ENCODE results near the gene RBSN. TPM values are rescaled to one million over a fixed set of nuclear protein-coding genes. Genes with fewer than 3 reads are reported as not detected.

Gene RBSN
- total RNA-seq, 1 experiment from 2014 or later, result 18.4 TPM

DNA sequence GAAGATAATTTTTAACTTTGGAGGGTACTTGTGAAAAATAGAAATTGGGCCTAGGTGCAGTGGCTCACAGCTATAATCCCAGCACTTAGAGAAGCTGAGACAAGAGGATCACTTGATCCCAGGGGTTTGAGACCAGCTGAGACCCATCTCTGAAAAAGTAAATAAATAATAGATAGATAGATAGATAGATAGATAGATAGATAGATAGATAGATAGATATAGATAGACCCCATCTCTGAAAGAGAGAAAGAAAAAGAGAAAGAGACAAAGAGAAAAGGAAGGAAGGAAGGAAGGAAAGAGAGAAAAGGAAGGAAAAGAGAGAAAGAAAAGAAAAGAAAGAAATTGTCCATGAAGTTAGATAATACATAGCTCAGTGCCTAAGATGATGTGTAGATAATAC is 69.3 kb downstream of the RBSN start:
- Histone ChIP-seq H3K79me2 (ENCODE audit: insufficient read depth, low read length) (no peaks in the 10 kb centered on the region), H3K4me1 (ENCODE audit: control insufficient read depth in 1 of 2, insufficient read depth in 2 of 2, low read length in 2 of 2) (no peaks in the 10 kb centered on the region), H3K4me3 (replicated peaks in 1 of 2; ENCODE audit: low read depth in 1 of 2, low read length in 2 of 2) (no peak overlapping the region), H3K27me3 (ENCODE audit: insufficient read depth, low read length) (no peaks in the 10 kb centered on the region), H4K20me1 (ENCODE audit: insufficient read depth) (no peaks in the 10 kb centered on the region), H2AFZ (ENCODE audit: low read depth, low read length, poor library complexity, severe bottlenecking) (no peak overlapping the region), H3K9me2 (ENCODE audit: insufficient read depth) (no peaks in the 10 kb centered on the region), H3K27ac (ENCODE audit: low read depth, low read length) (no peak overlapping the region), H3K9me3 (ENCODE audit: control insufficient read depth in 1 of 2, insufficient read depth in 1 of 2, low read depth in 1 of 2, low read length in 2 of 2) (no peaks in the 10 kb centered on the region), H3K9ac (ENCODE audit: low read length) (no peak overlapping the region), H3K4me2 (ENCODE audit: low read length) (no peak overlapping the region), H3K36me3 (ENCODE audit: control insufficient read depth in 1 of 2, insufficient read depth in 2 of 2, low read length in 2 of 2) (peaks cover 21 to 30% of the 10 kb centered on the region in 2 experiments)
- CTCF ChIA-PET, result no interaction called here
- intact Hi-C loops (cut with micrococcal nuclease), result no loop called here
- ATAC-seq (no peak), DNase-seq (ENCODE audit: low read depth, low spot score) (no peak)
- TF ChIP-seq TCF7L2 (IDR thresholded peaks at IDR 0.05; ENCODE audit: borderline replicate concordance, extremely low read depth, insufficient read depth, insufficient read length), result no peak
- no peak for TF ChIP-seq CBX3 (IDR thresholded peaks at IDR 0.05; ENCODE audit: low read depth)
- no peak for TF ChIP-seq YY1 (IDR thresholded peaks at IDR 0.05; ENCODE audit: extremely low read depth, insufficient replicate concordance, low read depth, low read length)
- no peak for TF ChIP-seq ZNF274 (IDR thresholded peaks at IDR 0.05; ENCODE audit: low read depth, low read length)
- TF ChIP-seq ZFX (IDR thresholded peaks at IDR 0.05), result no peak
- TF ChIP-seq JUND (IDR thresholded peaks at IDR 0.05), result no peak
- TF ChIP-seq FOSL1 (IDR thresholded peaks at IDR 0.05; ENCODE audit: low read depth), result no peak
- TF ChIP-seq EZH2 (IDR thresholded peaks at IDR 0.05), result no peak
- TF ChIP-seq ZBTB33 (IDR thresholded peaks at IDR 0.05; ENCODE audit: extremely low read depth, insufficient replicate concordance, low read length), result no peak
- no peak for TF ChIP-seq CEBPB (IDR thresholded peaks at IDR 0.05; ENCODE audit: low read depth)
- no peak for TF ChIP-seq CTCF (IDR thresholded peaks at IDR 0.05 in 2 of 3, conservative IDR thresholded peaks at IDR 0.05 in 1 of 3; ENCODE audit: borderline replicate concordance in 1 of 3, insufficient read depth in 1 of 3, low read depth in 2 of 3, low read length in 2 of 3)
- no peak for TF ChIP-seq ELF1 (IDR thresholded peaks at IDR 0.05; ENCODE audit: borderline replicate concordance, low read depth)
- TF ChIP-seq SIN3A (IDR thresholded peaks at IDR 0.05; ENCODE audit: low read depth), result no peak
- TF ChIP-seq EGR1 (IDR thresholded peaks at IDR 0.05; ENCODE audit: low read depth), result no peak
- no peak for TF ChIP-seq POLR2AphosphoS5 (IDR thresholded peaks at IDR 0.05; ENCODE audit: low read depth, low read length)
- no peak for TF ChIP-seq MAX (IDR thresholded peaks at IDR 0.05)
- TF ChIP-seq SP1 (IDR thresholded peaks at IDR 0.05; ENCODE audit: low read depth), result no peak
- no peak for TF ChIP-seq SRF (IDR thresholded peaks at IDR 0.05; ENCODE audit: low read depth)
- BruUV-seq (replicated peaks), result no TSS peak
- RAD21 ChIA-PET (ENCODE audit: low non-redundant PET in 1 of 2, low total read pairs in 2 of 2, uncharacterized antibody in 2 of 2, unreplicated experiment in 2 of 2), result no interaction called here
- POLR2A ChIA-PET, result no interaction called here

All from HCT116 (cell line).